GM19023 (cell line): ENCODE results near the gene DGKD.

Source experiments
- ATAC-seq: cut with Tn5 transposase; IDR thresholded peaks from one replicate; pipeline ENCODE4 v1.9.1; 2021; ENCODE audit warnings: mild to moderate bottlenecking, moderate library complexity; ENCODE audit not compliant: unreplicated experiment

Gene DGKD

DNA sequence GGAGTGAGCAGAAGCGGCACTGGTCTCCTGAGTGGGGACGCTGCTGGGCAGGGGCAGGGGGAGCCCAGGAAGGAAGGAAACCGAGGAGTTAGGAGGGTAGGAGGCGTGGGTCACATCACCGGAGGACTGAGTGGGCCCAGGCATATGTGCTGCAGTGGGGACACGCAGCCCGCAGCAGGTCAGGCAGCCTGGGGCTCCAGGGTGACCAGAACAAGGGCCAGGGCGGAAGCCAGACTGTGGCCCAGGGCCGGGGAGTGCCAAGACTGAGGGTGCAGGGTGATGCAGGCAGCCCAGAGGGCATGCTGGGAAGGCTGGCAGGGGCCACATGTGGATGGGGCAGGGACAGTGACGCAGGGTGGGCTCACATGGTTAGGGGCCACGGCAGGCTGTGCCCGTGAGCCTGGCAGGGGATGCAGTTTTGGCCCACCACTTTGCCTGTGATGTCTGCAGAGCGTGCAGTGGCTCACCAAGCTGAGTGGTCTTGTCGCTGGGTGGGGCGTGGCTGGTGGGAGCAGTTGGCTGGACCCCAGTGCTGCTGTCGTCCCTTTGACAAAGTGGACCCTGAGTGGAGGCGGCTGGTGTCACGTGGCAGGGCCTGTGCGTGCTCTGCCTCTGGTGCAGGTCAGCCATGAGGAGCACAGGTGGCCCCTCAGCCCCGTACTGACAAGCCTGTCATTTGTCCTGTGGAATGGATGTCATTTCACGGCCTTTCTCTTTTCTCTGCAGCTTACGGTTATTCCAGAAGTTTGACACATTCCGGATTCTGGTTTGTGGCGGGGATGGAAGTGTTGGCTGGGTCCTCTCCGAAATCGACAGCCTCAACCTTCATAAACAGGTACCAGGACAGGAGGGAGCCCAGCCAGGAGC, 87.1 kb downstream of the DGKD start:
- ATAC-seq, result no peak

DNA sequence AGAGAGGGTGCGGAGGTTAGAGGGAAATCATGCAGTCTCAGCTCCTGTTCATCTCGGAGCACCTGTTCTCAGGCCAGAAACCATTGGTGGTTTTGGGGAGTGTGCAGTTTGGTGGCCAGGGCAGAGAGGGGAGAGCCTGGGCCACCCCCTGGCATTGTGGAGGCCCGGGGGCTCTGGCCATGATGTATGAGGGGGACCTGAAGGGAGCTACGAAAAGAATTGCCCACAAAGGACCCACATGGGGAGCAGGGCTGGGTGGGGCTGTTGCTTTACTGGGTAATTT, 87.7 kb downstream of the DGKD start:
- ATAC-seq, result no peak

DNA sequence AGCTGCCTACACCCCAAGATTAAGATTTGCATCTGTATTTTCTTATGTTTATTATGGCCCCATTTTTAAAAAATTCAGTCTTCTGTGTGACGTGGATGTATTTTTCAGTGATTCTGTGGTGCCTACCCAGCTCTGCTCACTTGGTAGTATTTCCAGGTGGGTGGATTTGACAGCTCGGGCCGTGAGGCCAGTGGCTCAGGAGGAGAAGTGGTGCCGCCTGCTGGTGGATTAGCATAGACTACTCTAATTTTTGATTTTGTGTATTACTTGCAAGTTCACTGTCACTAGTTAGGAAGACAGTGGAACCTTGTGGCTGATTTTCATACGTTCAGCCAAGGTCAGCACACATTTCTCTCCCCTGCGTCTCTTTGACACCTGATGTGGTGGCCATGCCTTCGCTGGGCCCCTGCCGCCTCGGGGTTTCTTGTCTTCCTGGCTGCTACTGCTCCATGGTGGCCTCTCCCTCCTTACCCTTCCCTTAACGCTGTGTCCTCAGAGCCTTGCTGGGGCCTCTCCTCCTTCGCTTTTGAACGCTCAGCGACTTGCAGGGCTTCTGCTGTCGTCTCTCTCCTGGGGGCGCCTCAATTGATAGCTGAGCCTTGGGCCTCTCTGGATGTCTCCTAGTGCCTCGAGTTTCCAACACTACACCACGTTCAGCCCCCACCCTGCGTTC, 89.4 kb downstream of the DGKD start:
- ATAC-seq, result no peak

DNA sequence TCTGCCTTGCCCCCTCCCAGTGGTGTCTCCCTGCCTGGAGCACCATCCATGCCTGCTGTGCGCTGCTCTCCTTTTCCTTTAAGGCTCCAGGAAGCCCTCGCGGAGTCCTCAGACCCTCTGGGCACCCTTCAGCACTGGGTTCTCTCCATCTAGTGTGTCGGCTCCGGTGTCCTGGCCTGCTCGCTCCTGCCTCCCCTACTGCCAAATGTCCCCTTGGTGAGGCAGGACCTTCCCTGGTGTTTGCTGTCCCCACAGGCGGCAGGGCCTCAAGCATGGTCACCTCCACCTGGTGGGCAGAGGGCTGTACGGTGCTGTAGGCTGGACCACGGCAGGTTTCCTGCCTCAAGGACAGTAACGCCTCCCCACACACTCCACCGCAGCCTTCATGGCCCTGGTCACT, 90.2 kb downstream of the DGKD start:
- no peak for ATAC-seq

DNA sequence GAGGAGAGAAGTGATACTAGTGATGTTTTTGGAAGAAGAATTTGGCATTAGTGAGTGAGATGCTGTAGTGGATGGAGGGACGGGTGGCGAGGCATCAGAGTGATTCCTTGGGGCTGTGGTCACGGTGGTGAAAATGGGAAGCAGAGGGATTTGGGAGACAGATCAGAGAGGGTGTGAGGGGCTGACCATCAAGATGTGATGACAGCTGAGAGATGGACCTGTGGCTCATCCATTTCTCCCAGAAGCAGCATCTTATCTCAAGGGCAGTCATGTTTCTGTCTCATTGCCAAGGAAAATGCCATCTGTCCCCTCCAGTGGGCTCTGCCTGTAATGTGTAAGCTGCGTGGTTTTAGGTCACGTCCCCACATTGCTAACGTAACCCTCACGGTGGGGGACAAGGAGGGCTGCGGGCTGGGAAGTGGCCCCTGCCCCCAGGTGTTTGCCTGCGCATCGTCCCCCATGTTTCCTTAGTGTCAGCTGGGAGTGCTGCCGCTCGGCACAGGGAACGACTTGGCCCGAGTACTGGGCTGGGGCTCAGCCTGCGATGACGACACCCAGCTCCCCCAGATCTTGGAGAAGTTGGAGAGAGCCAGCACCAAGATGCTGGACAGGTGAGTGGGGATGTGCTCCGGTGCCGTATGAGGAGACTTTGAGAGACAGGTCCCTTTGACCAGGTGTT, 91.0 kb downstream of the DGKD start:
- ATAC-seq, result no peak

DNA sequence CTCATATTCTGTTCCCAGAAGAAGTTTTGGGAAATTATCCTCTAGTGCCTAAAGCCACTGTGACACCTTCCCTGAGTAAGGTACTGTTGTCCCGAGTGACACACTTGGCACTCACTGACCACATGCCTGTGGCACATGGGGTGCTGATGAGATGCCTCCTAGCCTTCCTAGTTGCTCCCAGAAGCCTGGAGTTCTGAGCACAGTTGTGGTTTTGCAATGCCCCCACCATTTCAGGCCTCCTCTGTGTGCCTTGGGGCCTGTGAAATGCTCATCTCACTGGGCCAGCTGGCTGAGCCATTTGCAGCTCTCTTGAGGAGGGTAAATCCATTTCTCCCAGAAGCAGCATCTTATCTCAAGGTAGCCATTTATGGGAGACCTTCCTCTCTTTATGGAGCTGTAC, 91.8 kb downstream of the DGKD start:
- ATAC-seq, result no peak

DNA sequence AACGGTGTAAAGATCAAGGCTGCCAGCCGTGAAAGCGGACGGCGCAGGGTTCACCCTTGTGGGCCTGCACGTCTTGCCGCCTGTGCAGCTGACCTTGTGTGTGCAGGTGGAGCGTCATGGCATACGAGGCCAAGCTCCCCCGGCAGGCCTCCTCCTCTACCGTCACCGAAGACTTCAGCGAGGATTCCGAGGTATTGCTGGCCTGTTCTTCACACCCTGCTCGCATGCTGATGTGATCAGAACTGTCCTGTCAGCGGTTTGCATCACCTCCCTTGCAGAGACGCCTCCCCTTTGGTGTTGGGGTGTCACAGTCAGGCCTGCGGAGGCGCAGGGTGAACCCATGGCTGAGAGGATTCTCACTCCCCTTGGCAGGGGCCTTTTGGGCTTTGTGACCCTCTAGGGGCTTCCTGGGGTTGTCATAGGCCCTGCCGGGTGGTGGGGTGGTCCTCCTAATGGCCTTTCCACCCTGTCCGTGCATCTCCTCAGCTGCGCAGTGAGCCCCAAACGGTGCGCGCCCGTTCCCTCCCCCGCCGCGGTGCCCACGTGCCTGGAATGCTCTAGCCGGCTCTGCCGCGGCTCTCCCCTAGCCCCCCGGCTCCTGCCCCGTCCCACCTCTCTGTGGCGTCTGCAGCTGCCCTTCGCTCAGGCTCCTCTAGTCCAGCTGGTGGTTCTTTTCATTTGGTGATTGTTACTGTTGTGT, 92.5 kb downstream of the DGKD start:
- no peak for ATAC-seq

DNA sequence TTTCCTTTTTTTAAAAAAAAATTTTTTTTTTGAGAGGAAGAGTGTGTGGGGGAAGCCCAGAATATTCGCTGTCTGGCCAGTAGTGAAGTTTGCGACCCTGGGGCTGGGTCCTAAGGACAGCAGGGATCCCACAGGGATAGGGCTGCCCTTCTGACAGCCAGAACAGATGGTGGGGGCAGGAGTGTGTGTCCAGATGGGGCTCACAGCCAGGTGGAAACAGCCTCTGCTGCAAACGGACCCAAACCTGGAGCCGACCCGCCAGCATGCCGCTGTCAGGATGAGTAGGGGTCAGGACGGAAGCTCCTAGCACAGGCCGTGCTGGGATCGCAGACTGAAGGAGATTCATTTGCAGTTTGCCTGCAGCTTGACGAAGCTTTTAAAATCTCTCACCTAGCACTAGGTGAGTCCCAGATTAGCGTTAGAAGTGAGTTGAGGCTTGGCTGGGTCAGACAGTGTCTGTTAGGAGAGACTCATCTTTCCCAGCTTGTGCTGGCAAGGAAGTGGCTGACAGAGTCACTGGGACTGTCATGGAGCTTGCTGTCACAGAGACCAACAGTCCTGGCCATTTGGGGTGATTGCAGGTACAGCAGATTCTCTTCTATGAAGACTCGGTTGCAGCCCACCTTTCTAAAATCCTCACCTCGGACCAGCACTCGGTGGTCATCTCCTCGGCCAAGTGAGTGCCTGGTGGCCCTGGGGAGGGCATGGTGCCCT, 93.4 kb downstream of the DGKD start:
- no peak for ATAC-seq

GRCh38 chr2:233448220-233448559, 93.9 kb downstream of the DGKD start:
- no peak for ATAC-seq

GRCh38 chr2:233448575-233448974, 94.3 kb downstream of the DGKD start:
- no peak for ATAC-seq

DNA sequence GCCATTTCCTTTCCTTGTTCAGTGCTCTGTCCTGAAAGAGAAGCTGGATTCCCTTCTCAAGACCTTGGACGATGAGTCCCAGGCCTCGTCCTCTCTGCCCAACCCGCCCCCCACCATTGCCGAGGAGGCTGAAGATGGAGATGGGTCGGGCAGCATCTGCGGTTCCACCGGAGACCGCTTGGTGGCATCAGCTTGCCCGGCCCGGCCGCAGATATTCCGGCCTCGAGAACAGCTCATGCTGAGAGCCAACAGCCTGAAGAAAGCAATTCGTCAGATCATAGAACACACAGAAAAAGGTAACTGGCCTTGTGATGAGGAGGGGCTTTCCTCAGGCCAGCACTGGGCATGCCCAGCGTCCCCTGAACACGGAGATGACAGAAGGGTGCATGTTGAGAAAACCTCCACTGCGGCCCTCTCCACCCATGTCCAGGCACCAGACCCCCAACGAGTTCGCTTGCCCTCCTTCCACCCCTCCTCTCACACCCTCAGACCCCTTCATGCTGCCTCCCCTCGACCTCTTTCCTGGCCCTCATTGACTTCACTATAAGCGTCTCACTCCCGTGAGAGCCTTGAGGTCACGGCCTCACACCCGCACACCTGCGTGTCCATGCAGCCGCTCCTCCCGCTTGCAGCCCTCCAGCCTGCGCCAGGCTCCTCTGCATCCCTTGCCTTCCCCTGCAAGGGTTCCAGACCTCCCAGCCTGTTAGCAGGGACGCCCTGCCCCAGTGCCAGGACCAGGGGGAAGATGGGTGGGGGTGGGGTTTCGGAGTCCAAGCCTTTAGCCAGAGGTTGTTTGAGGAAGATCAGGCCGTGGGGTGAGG, 95.0 kb downstream of the DGKD start:
- ATAC-seq, result no peak

DNA sequence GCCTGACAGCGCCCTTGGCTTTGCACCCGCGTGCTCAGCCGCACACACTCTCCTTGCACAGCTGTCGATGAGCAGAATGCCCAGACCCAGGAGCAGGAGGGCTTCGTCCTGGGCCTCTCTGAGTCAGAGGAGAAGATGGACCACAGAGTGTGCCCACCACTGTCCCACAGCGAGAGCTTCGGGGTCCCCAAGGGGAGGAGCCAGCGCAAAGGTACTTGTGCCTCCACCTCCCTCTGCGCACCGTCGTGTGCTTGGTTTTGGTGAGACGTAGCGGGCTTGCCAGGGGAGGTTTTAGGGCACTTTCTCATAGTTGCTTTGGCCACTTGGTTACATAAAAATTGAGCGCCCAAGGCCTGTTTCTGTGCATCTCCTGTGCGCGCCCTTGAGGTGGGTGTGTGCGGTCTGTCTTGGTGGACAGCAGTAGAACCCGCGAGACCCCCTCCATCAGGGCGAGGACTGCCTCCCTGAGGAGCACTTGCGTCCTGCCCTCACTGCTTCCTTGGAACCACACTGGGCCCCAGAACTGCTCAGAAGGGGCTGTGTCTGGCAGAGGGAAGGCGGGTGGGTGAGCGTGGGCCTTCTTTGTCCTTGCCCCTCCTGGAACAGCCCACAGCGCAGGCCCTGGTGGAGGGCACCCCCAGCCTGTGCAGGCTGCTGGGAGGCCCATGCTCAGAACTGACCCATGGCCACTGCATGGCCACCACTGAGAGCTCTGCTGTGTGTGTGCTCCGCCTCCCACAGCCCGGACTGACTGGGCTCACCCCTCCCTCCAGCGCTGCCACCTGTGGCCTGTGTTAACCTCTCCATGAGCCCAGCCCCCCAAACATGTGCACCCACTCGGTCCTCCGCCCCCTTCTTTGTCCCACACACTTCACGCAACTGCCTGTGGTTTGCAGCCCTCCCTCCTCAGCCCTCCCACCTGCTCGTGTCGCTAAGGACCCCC, 95.9 kb downstream of the DGKD start:
- ATAC-seq, result no peak

GRCh38 chr2:233450864-233451575, 96.7 kb downstream of the DGKD start:
- no peak for ATAC-seq

- ATAC-seq, result no peak
Observed at GRCh38 chr2:233451950-233452349, 97.7 kb downstream of the DGKD start.

- no peak for ATAC-seq
Observed at GRCh38 chr2:233453111-233453915, 99.0 kb downstream of the DGKD start.

DNA sequence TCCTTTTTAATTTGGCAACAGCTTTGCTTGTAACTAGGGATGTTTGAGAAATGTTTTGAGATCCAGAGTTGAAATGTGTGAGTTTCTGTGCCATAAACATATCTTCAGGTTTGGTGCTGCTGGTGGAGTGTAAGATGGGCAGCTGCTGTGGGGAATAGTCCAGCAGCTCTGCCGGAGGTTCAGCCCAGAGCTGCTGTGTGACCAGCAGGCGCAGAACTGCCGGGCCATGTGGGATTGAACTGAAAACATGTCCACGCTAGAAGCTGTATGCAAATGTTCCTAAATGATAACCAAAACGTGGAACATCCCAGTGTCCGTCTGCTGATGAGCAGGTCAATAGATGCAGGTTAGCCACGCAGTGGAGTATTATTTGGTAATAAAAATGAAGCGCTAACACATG, 99.6 kb downstream of the DGKD start:
- ATAC-seq, result no peak

- ATAC-seq, result no peak
Observed at GRCh38 chr2:233455006-233455405, 100.7 kb downstream of the DGKD start.

GRCh38 chr2:233455491-233455890, 101.2 kb downstream of the DGKD start:
- ATAC-seq, result no peak
